Dermis blood vessel endothelial cell (primary cell): ENCODE data around the gene PAK3. TPM values are rescaled to one million over a fixed set of nuclear protein-coding genes. Genes with fewer than 3 reads are reported as not detected.

Experiments used
- DNase-seq: peaks from one replicate; pipeline ENCODE4 v3.0.0; 2010
- total RNA-seq: library from RNA; depleted of rRNA; stranded (reverse); fragments of >200 nt; gene quantifications from 2 replicates; pipeline ENCODE4 v1.2.3, GENCODE V29; 2014

Gene PAK3
- 2.4 and 2.6 TPM in 2 replicates for total RNA-seq

DNA sequence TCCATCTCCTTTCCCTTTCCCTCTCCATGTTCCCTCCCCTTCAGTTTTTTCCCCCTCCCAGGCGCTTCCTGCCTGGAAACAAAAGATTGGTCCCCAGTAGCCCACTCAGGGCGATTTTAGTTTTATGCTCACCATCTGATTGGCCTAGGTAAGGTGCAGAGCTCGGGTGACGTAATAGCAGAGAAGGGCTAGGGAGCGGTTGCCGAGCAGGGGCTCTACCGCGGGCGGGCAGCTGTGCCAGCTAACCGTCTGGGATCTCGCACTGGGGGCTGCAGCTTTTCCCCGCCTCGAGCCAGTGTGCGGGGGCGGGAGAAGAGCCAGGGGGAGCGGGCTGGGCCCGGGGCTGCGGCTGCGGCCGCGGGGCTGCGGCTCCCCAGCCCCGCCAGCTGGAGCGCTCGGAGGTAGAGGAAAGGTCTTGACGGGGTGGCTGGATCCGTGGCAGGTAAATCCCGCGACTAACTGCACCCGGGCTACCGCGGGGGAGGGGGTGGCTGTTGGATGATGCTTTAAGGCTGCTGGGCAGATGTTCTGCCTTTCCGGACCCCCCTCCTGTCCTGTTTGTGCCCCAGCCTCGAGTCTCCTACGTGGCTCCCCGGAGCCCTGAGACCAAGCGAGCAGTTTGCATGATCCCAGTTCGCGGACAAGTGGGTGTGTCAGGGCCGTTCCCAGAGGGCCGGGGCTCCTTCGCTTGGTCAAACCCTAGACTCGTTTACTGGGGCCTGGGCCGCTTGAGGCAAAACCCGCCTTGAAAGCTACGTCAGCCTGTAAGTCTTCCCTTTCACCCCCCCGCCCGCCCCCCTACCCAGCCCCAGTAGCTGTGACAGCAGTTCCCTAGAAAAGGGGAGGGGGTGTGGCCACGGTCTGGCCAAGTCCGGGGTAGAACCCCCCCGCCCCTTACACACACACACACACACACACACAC lies at the start of gene PAK3:
TSS of gene PAK3 (plus strand) at position 218 of the 922 bp plus-strand sequence. CDS start 26,913 bp downstream, outside the sequence.
- DNase-seq = peak; percentile 20

- no peak for DNase-seq
These were observed 48.4 kb upstream of the PAK3 start for GRCh38 chrX:111047575-111047974.

DNA sequence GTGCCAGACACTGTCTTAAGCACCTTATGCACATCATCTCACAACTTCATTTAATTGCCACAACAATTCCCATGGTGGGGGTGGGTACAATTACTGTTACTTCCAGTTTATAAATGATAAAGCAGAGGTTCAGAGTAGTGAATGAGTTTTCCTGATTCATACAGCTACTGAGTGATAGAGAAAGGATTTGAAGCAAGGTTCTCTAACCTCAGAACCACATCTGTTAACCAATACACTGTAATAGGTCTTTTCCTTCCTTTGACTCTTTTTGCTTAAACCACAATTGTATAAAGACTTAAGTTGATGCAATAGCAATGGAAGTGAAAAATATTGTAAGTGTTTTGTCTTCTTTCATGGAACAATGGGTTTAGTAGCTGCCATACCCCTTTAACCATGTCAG lies 43.5 kb upstream of the PAK3 start:
- no peak for DNase-seq

DNA sequence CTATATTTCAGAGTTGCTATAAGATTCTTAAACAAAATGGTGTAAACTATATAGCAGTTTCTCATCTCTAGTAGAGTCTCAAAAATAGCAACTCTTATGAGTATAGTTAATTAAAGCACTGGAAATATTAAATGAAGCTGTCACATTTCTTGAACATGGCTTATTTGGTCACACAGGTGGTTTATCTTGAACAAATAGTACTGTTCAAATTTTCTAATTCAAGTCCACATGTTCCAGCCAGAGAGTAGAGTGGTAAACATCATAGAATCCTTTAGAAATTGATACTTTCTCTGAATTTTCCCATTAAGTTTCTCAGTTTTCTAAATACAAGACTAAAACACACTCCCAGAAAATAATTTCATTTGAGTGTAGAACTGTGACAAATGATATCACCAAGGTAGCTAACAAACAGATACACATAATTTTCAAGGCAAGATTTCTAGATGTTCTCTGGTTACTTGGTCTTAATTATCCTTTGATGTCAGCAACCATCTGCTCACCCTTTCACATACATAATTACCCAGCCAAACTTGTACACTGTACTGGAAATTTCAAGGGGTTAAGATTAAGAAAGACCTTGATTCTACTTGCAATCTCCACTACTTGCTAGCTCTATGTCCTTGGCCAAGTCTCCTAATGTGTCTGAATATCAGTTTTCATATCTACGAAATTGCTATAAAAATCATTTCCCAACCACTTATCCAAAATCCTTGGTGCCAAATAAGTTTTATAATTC lies 24.3 kb upstream of the PAK3 start:
- no peak for DNase-seq

DNA sequence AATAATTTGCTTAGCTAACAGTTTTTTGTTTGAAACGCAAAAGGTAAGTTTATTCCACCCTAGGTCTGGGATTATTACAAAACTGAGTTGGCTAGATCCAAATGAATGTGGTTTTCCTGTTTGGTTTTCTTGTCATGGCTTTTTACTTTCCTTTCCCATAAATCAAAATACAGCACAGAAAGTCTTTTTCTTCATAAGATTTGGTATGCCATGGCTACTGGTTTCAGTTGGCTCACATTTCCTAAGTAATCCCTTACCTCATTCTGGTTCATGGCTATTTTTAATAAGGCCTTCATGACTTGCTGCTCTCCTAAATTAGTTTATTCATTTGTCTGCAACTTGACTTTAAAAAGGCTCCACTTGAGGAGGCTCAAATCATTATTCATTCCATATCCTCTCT lies 12.9 kb upstream of the PAK3 start:
- no peak for DNase-seq

DNA sequence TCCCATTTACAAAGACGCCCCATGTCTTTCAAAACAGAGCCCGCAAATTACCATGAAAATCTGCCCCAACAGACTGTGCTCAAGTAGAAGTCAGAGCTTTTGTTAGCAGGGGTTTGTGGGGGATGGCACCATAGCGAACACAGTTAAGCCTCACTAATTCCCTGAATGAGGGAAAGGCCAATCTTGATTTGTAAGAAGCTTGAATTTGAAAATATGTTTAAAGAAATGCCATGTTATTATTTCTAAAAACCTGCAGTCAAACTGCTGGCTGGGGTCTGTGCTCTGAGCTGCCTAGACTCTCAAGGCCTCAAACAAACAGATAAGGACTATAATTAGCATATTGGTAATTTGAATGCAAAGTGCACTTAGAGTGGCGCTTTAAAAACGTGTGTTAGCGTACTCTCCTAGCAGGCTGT lies 9.4 kb upstream of the PAK3 start:
- no peak for DNase-seq

GRCh38 chrX:111088628-111089027 lies 7.4 kb upstream of the PAK3 start:
- DNase-seq = no peak

- no peak for DNase-seq
These were observed 5.5 kb upstream of the PAK3 start for GRCh38 chrX:111090458-111090857.

DNA sequence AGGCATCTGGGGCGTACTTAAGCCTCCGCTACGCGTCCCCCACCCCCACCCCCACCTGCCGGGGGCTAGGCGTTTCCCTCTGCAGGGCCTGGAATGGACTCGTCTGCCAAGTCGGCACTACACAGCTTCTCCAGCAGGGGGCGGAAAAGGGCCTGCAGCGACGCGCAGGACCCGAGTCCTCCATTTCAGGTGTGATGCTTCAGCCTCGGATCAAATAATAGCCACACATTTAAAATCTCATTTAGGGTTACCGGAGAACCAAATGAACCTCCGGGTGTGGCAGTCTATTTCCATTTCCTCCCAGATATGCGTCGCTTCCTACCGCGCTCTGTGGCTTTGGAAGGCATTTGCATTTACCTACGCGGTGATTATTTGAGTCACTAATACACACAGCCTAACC lies 2.9 kb downstream of the PAK3 start:
- DNase-seq = peak; percentile 28

DNA sequence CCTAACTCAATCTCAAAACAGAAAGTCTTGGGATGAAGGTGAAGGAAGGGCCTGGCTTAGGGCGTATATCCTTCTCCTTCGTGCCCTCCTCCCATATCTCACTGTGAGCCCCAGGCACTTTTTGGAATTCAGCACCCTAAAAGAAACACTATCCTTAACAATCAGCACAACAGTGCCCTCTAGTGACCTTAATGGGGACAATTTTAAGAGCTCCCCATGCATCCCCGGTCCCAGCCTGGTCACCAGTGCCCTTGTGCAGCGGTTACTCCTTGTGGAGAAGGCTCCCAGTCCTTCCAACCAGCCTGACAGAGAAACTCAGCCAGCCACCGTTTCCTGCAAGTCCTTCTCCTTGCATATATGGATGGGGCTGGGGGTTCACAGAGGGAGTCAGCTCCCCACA lies 4.2 kb downstream of the PAK3 start:
- peak; percentile 26 for DNase-seq

- no peak for DNase-seq
These were observed 5.6 kb downstream of the PAK3 start for GRCh38 chrX:111101580-111101979.

DNA sequence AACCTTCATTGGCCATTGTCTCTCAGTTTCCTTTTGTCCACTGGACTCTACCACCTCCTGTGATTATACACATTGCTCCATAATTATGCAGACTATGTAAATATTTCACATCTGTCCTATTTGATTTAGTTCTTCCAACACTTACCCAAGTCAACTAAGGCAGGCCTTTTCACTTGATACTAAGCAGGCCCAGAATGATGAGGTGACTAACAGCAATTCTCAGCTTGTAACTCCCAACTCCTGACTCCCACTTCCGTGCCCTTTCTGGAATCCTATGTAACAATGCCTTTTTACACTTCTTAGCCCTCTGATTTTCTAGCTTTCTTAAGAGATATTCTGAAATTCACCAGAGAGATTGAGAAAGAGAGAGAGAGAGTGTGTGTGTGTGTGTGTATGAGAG lies 6.6 kb downstream of the PAK3 start:
- no peak for DNase-seq

- no peak for DNase-seq
These were observed 7.3 kb downstream of the PAK3 start for GRCh38 chrX:111103246-111103645.

DNA sequence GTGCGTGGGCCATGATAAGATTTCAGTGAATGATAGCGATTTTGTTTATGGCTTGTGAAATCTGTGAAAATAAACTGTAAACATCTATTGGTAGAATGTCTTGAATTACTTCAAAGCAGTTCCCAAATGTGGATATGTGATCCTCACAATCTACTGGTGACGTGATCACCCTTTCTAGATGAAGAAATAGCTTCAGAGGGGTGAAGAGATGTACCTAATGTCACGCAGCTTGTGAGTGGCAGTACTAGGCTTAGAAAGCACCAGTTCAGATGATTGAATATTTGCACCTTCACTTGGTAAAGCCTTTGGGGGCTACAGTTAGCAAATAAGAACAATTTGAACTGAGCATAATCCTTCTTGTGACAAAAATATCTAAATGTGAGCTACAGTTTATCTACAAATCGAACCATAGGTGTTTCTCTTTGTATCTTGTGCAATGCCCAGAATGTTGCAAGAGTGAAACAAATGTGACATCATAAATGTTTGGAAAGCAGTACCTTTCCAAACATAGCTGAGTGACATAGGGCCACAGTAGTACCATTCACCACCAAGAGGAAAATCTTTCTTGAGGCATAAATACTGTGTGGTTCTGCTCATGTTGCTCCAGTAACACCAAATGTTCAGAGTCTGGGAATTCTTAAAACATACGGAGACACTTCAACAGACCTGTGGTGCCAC lies 14.2 kb downstream of the PAK3 start:
- DNase-seq = no peak

- DNase-seq = no peak
These were observed 18.8 kb downstream of the PAK3 start for GRCh38 chrX:111114806-111115205.

DNA sequence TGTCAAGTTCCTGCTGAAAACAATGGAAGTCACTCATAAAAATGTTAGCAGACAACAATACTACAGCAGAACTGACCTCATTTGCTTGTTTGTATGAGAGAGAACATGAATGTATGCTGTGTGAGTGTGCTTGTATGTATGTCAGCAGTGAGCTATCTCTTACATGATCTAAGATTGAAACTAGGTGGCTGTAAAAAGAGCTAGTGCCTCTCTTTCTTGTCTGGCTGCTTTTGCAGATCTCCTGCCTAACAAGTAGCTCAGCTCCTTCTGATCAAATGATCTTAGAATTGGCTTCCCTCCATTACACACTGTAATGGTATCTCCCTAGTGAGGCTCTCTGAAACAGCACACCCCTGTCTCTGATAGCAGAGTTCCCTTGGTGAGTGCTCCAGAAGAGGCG lies 20.7 kb downstream of the PAK3 start:
- no peak for DNase-seq

GRCh38 chrX:111119341-111119740 lies 23.4 kb downstream of the PAK3 start:
- DNase-seq = no peak

DNA sequence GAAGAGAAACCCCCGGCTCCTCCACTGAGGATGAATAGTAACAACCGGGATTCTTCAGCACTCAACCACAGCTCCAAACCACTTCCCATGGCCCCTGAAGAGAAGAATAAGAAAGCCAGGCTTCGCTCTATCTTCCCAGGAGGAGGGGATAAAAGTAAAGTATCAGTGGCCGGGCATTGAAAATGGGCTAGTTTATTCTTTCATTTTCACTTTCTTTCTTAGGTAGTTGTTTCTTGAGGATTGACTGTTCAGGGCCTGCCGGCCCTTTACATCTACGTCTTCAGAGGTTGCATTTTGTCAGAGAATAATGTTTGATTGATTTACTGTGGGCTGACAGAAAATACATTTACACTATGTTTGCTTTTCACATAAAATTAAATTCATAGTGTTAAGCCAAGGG lies 27.1 kb downstream of the PAK3 start:
- no peak for DNase-seq

DNA sequence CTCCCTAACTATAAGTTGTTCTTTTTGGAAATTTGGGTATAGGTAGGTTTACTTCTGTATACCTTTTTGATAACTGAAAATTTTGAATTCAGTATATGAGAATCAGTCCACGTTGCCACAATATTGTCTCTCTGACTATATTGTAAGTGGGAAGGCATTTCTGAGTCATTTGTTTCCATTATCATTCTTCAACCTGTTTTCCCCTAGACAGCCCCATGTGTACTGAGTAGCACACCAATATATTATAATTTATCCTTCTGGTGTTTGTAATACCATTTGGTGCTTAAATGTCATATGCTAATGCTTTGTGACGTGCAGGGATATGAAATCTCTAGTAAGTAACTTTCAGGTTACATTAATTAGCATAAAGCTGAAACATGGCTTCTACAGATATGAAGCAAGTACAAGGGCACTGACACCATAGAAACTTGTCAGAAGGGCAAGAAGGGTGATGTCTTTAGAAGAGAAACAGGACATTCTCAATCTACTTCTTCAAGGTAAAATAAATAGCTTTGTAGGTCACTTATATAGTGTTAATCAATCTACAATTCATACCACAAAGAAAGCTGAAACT lies 27.7 kb downstream of the PAK3 start:
- no peak for DNase-seq

GRCh38 chrX:111124418-111124817 lies 28.4 kb downstream of the PAK3 start:
- DNase-seq = no peak

- no peak for DNase-seq
These were observed 31.0 kb downstream of the PAK3 start for GRCh38 chrX:111127038-111127437.

- DNase-seq = no peak
These were observed 33.9 kb downstream of the PAK3 start for GRCh38 chrX:111129921-111130320.

- DNase-seq = no peak
These were observed 35.6 kb downstream of the PAK3 start for GRCh38 chrX:111131572-111131971.
